ENCODE data around the gene NRCAM.
"Not testable (repeated sequence)": the region's sequence is repeated elsewhere in the genome, so short reads cannot be mapped to it uniquely, and the experiment has no call there.

NRCAM gene

GRCh38 chr7:108303332-108303731 lies 152.9 kb downstream of the NRCAM start:
- no peak for DNase-seq

- DNase-seq = no peak
These were observed 154.8 kb downstream of the NRCAM start for GRCh38 chr7:108301387-108301786.

- no peak for DNase-seq
These were observed 156.8 kb downstream of the NRCAM start for GRCh38 chr7:108299251-108299973.

- DNase-seq = no peak
These were observed 159.3 kb downstream of the NRCAM start for GRCh38 chr7:108296911-108297310.

GRCh38 chr7:108294595-108294994 lies 161.6 kb downstream of the NRCAM start:
- DNase-seq = no peak

- DNase-seq = no peak
These were observed 163.1 kb downstream of the NRCAM start for GRCh38 chr7:108293149-108293612.

GRCh38 chr7:108292541-108292940 lies 163.7 kb downstream of the NRCAM start:
- no peak for DNase-seq

- DNase-seq = no peak
These were observed 164.3 kb downstream of the NRCAM start for GRCh38 chr7:108291791-108292440.

- DNase-seq = no peak
These were observed 165.1 kb downstream of the NRCAM start for GRCh38 chr7:108291152-108291508.

GRCh38 chr7:108290459-108291151 lies 165.6 kb downstream of the NRCAM start:
- DNase-seq = no peak

- no peak for DNase-seq
These were observed 166.4 kb downstream of the NRCAM start for GRCh38 chr7:108289852-108290251.

GRCh38 chr7:108287857-108288256 lies 168.4 kb downstream of the NRCAM start:
- no peak for DNase-seq

- no peak for DNase-seq
These were observed 169.8 kb downstream of the NRCAM start for GRCh38 chr7:108286290-108286904.

- no peak for DNase-seq
These were observed 170.5 kb downstream of the NRCAM start for GRCh38 chr7:108285778-108286177.

GRCh38 chr7:108285003-108285368 lies 171.2 kb downstream of the NRCAM start:
- DNase-seq = no peak

GRCh38 chr7:108284349-108285002 lies 171.8 kb downstream of the NRCAM start:
- no peak for DNase-seq

GRCh38 chr7:108283252-108283651 lies 173.0 kb downstream of the NRCAM start:
- DNase-seq = no peak

- no peak for DNase-seq
These were observed 173.7 kb downstream of the NRCAM start for GRCh38 chr7:108282427-108282996.

GRCh38 chr7:108280136-108280535 lies 176.1 kb downstream of the NRCAM start:
- DNase-seq = no peak

- no peak for DNase-seq
These were observed 177.5 kb downstream of the NRCAM start for GRCh38 chr7:108278776-108279175.

GRCh38 chr7:108278281-108278680 lies 178.0 kb downstream of the NRCAM start:
- DNase-seq = no peak

- not testable (repeated sequence) for DNase-seq
These were observed 181.8 kb downstream of the NRCAM start for GRCh38 chr7:108274447-108274846.

- DNase-seq = not testable (repeated sequence)
These were observed 183.3 kb downstream of the NRCAM start for GRCh38 chr7:108272891-108273290.

Measured in activated naive CD4-positive, alpha-beta T cell (primary cell).